ENCODE results near the gene RAB11FIP4. TPM values are rescaled to one million over a fixed set of nuclear protein-coding genes. Genes with fewer than 3 reads are reported as not detected.

The RAB11FIP4 gene
- total and polyA plus RNA-seq, 2 of the 8 experiments (the other 6 are each of a cell fraction or from before 2014, with no cell fraction given): 21.7 to 53.2 TPM

- TF ChIP-seq ATF3 (IDR thresholded peaks at IDR 0.05; ENCODE audit: insufficient read depth, low read depth, low read length): no peak
- TF ChIP-seq SIRT6 (IDR thresholded peaks at IDR 0.05; ENCODE audit: low read length): no peak
Measured at GRCh38 chr17:31568121-31568520, 176.6 kb downstream of the RAB11FIP4 start (continued).
